IPS-NIHi7 (cell line): ENCODE measurements around the gene BMP6.

Source experiments
- DNase-seq: peaks from one replicate; pipeline ENCODE4 v3.0.0; 2012; ENCODE audit warnings: mixed read lengths; ENCODE audit errors: extremely low spot score

Gene BMP6

GRCh38 chr6:7725849-7726415, at the start of gene BMP6:
Gene BMP6 (plus strand): TSS chr6:7726099. CDS start chr6:7726956, 857 bp downstream.
- DNase-seq = peak; percentile 99

- no peak for DNase-seq
Observed at GRCh38 chr6:7677229-7677628, 48.7 kb upstream of the BMP6 start.

GRCh38 chr6:7680393-7681075, 45.4 kb upstream of the BMP6 start:
- no peak for DNase-seq

- no peak for DNase-seq
Observed at GRCh38 chr6:7681449-7681848, 44.5 kb upstream of the BMP6 start.

- DNase-seq = no peak
Observed at GRCh38 chr6:7684076-7684475, 41.8 kb upstream of the BMP6 start.

- DNase-seq = peak; percentile 56
Observed at GRCh38 chr6:7684843-7685242, 41.1 kb upstream of the BMP6 start.

- no peak for DNase-seq
Observed at GRCh38 chr6:7685276-7685675, 40.6 kb upstream of the BMP6 start.

- no peak for DNase-seq
Observed at GRCh38 chr6:7687145-7688111, 38.5 kb upstream of the BMP6 start.

- DNase-seq = no peak
Observed at GRCh38 chr6:7691021-7691420, 34.9 kb upstream of the BMP6 start.

GRCh38 chr6:7691675-7692452, 34.0 kb upstream of the BMP6 start:
- DNase-seq = peak; percentile 84

GRCh38 chr6:7692453-7692784, 33.5 kb upstream of the BMP6 start:
- no peak for DNase-seq

- no peak for DNase-seq
Observed at GRCh38 chr6:7693827-7694226, 32.1 kb upstream of the BMP6 start.

- no peak for DNase-seq
Observed at GRCh38 chr6:7696061-7696460, 29.8 kb upstream of the BMP6 start.

GRCh38 chr6:7697432-7697819, 28.5 kb upstream of the BMP6 start:
- DNase-seq = no peak

- no peak for DNase-seq
Observed at GRCh38 chr6:7697820-7698623, 27.9 kb upstream of the BMP6 start.

GRCh38 chr6:7701212-7701834, 24.6 kb upstream of the BMP6 start:
- DNase-seq = no peak

- DNase-seq = no peak
Observed at GRCh38 chr6:7703148-7703680, 22.7 kb upstream of the BMP6 start.

- DNase-seq = no peak
Observed at GRCh38 chr6:7705483-7705882, 20.4 kb upstream of the BMP6 start.

GRCh38 chr6:7706269-7706668, 19.6 kb upstream of the BMP6 start:
- no peak for DNase-seq

GRCh38 chr6:7707787-7708186, 18.1 kb upstream of the BMP6 start:
- DNase-seq = no peak
